Posterior cingulate gyrus (tissue), 11 donors: ENCODE results near the gene SMPD4.
"Not testable (repeated sequence)": the region's sequence is repeated elsewhere in the genome, so short reads cannot be mapped to it uniquely, and the experiment has no call there.

Source experiments
- DNase-seq, 10 donors: peaks; one replicate each; pipeline versions ENCODE4 v3.0.0 to v3.0.0-alpha.2; 2020 to 2021; ENCODE audit warnings: mixed read lengths in 3 of 10
- intact Hi-C: fragments of 100-400 bp; cut with DNase I; formaldehyde crosslinking; loops from one replicate; pipeline ENCODE4 v1.15.1; 2023

The SMPD4 gene

DNA sequence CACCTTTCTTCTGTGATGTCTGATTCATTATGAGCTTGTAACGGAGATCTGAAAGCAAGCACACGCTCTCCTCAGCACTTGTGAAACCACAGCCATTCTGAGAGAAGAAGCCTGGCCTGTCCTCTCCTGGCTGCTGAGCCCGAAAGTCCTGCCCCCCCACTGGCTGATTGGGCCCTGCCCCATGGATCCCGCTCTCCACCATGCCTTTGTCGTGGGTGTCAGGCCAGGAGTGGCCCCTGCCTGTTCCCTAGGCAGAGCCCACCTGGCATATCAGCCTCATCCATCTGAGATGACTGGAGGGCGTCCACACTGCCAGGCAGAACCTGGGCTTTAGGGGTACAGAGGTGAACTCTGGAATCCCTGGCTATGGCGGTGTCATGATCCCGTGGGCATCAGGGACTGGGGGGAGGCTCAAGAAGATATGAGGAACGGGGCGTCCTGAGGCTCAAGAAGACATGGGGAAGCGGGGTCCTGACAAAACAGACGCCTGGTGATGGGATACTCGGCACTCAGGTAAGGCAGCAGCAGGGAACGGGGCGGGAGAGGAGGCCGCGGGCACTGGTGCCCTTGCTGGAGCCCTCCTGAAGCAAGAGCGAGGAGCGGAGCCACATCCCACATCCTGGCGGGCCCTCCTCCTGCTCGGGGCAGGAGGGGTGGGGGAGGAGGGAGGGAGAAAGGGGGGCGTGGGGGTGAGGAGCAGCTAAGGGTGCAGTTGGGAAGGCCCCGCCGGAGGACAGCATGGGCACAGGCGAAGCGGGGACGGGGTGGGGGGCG lies 37.9 kb downstream of the SMPD4 start:
- peak in 3 of 10 donors; percentile 50 to 55 (median 53) for DNase-seq

GRCh38 chr2:130142396-130143265 lies 38.8 kb downstream of the SMPD4 start:
- DNase-seq: peak in 3 of 10 donors; percentile 45 to 60 (median 46)
- intact Hi-C loops: not testable (repeated sequence)

More for the DNA sequence above, 37.9 kb downstream of the SMPD4 start:
- intact Hi-C loops: not testable (repeated sequence)

DNA sequence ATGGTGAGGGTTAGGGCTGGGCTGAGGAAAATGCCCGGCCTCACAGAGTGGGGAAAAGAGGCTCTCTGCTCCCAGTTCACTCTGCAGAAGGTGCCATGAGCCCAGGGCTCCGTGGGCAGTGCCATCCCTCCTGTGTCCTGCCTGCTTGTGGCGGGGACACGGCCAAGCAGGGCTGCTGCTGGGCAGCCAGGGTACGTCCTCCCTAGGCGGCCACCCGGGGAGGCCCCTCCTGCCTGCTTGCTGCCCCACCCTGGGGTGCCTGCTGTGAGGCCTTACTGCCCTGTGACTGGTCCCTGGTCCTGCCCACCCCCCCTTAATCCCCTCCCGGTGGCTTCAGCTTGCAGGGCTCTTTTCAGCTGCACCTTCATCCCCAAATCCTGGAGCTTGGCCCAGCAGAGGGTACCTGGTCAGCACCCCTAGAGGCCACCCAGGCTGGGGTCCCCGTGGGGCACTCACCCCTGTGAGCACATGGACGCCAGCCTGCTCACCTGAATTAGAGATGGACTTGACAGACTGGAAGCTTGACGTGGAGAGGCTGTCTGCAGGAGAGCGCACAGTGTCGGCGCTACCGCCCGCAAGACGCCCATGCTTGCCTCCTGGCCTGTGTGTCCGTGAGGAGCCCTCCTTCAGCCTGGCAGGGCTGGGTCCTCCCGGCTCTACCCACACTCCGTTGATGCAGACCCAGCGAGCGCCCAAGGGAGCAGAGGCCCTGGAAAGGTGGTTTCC lies 39.6 kb downstream of the SMPD4 start:
- intact Hi-C loops: not testable (repeated sequence)
- DNase-seq: peak in 3 of 10 donors; percentile 43 to 74 (median 63)

DNA sequence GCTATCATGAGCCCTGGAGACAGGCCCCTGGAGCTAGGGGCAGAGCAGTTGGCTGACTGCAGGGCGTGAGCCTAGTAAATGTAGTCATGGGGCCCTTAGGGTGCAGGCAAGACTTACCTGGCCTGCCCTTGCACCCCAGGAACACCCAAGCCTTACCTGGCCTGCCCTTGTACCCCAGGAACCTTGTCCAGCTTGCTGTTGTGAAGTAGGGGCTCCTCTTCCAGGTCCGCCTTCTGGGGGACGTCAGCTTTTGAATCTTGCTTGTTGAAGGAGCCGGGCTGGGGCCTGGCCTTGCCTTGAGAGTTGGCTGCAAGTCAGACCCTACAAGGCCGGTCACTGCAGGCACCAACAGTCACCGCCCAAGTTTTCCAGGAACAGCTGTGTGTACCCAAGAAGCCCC lies 40.4 kb downstream of the SMPD4 start:
- intact Hi-C loops: not testable (repeated sequence)
- DNase-seq: peak in 3 of 10 donors; percentile 27 to 50 (median 31)

- intact Hi-C loops: not testable (repeated sequence)
Measured at GRCh38 chr2:130140516-130140915, 40.9 kb downstream of the SMPD4 start.

DNA sequence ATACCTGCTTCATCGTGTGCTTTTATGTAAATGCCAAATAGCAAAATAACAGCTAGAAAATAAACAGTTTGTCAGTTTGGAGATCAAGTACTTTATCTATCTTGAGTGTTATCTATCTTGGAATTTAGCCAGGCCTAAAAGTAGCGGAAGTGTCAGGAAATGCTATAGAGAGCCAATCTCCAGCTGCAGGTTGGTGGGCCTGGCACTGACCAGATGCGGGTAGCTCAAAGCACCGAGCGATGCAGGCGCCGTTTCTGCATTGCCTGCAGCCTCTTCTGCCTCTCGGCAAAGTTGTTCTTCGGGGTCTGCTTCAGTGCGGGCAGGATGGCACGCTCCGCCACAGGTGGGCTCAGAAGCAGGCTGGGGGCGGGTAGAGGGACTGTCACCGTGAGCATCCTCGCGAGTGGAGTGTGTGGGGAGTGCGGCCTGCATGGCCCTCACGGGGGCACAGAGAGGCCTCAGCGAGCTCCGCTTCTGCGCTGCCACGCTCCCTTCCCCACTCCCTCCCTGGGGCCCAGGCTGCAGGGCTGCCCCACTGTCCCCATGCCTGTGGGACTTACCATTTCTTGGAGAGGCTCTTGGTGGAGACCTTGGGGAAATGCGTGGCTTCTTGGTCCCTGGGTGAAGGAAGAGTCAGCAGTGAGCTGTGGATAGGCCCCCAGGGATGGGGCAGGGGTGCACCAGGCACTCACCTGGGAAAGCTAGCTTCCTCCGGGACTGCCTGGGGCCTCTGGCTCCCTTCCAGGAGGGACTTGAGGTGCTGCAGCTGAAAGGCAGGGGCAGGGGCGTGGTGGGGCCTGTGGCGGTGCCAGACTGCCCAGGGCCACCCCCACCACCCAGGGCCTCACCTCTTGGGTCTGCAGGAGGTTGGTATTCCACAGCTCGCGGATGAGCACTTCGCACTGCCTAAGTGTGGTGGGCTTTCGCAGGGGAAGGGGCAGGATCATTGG lies 41.8 kb downstream of the SMPD4 start:
- peak in 3 of 10 donors; percentile 49 to 67 (median 50) for DNase-seq
- intact Hi-C loops: not testable (repeated sequence)

More at GRCh38 chr2:130140516-130140915, 40.9 kb downstream of the SMPD4 start:
- peak in 2 of 10 donors; percentile 41 to 55 for DNase-seq

GRCh38 chr2:130138841-130139251 lies 42.6 kb downstream of the SMPD4 start:
- peak in 3 of 10 donors; percentile 48 to 69 (median 57) for DNase-seq
- intact Hi-C loops: not testable (repeated sequence)

GRCh38 chr2:130138326-130138725 lies 43.1 kb downstream of the SMPD4 start:
- DNase-seq: peak in 2 of 10 donors; percentile 29 to 54
- intact Hi-C loops: not testable (repeated sequence)

DNA sequence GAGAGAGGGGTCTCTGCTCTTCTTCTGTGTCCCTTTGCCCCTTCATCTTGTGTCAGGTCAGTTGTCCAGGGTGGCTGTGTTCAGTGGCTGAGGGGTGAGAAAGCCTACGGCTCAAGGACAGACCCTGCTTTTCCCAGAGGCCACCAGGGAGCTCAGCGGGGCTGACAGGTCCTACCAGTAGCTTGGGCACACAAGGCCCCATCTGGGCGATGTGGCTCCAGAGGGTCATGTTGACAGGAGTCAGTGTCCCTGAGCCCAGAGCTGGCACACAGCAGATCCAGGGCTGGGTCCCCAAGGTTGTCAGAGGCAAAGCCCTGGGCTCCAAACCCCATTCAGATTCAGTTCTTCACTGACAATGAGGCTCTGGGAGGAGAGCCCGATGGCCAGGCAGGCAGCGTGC lies 44.3 kb downstream of the SMPD4 start:
- peak in 2 of 10 donors; percentile 30 to 68 for DNase-seq
- intact Hi-C loops: not testable (repeated sequence)

- intact Hi-C loops: not testable (repeated sequence)
- peak in 1 of 10 donors; percentile 24 for DNase-seq
Measured at GRCh38 chr2:130136546-130136945, 44.9 kb downstream of the SMPD4 start.

- DNase-seq: peak in 3 of 10 donors; percentile 41 to 76 (median 53)
Measured at GRCh38 chr2:130135692-130136541, 45.5 kb downstream of the SMPD4 start.

DNA sequence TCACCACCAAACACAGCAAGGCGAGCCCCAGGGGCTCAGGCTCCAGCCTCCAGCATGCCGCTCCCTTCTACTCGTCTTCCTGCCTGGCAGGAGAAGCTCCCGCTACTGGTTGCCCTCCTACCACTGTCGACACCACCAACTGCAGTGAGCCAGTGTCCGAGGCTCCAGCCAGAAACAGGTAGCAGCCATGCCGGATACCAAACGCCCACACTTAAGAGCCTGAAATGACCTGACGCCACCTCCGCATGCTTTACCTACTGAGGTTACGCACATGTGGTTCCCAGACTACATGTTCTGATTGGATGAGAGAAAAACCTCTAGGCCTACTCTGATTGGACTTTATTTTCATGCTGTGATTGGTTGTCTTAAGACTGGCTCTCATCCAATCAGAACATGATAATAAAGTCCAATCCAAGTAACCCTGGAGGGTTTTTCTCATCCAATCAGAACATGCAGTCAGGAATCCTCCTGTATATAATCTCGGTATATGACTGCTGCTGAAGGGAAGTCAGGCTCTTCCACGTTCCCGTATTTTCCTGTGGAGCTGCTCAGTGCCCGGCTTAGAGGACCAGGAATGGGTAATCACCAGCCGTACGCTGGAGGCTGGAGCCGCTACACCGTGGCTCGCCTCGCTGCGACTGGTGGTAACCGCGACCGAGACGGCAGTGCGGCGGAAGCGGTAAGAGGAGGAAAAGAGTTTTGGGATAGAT lies 52.1 kb downstream of the SMPD4 start, which contains the start of gene POTEF:
Gene POTEF (minus strand): TSS at position 103 of the 710 bp plus-strand sequence. CDS start 8,707 bp downstream, outside the sequence.
- peak in 1 of 10 donors; percentile 28 for DNase-seq
- intact Hi-C loops: not testable (repeated sequence)

More at GRCh38 chr2:130135692-130136541, 45.5 kb downstream of the SMPD4 start:
- intact Hi-C loops: no loop called here

GRCh38 chr2:130128464-130128863 lies 52.9 kb downstream of the SMPD4 start:
- intact Hi-C loops: not testable (repeated sequence)
- peak in 1 of 10 donors; percentile 57 for DNase-seq

DNA sequence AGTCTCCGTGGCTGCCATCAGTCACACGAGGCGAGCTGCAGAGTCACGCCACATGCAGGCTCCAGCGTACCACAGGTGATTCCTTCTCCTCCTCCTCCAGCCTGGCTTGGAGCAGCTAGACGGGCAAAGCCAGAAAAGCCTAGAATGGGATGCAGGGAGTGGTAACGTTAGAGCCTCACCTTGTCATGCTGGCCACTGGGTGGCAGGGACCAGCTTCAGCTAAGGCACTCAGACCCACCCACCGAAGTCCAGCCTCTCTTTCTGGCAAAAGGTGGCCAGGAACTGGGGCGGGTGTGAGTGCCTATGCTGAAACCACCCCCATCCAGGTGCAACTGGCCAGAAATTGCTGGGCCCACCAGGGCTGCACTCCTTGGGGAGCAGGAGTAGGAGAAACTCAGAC lies 53.7 kb downstream of the SMPD4 start:
- intact Hi-C loops, DNase-seq: not testable (repeated sequence)

DNA sequence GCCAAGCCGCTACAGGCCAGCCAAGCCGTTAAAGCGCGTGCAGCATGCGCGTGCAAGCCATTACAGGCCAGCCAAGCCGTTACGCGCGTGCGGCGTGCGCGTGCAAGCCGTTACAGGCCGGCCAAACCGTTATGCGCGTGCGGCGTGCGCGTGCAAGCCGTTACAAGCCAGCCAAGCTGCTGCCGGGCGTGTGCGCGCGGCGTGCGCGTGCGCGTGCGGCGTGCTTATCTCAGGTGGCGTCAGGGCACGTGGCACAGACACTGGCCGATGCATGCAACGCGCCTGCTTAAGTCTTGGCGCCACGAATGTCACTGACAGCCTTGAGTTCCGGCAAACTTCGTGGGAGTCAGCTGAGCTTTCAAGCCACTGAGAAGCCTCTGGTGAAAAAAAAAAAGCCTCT lies 60.5 kb downstream of the SMPD4 start:
- intact Hi-C loops, DNase-seq: not testable (repeated sequence)

GRCh38 chr2:130102597-130103363 lies 78.6 kb downstream of the SMPD4 start:
- intact Hi-C loops, DNase-seq: not testable (repeated sequence)
